ENCODE data around the gene GAL3ST2.
"Not testable (repeated sequence)": the region's sequence is repeated elsewhere in the genome, so short reads cannot be mapped to it uniquely, and the experiment has no call there.

The GAL3ST2 gene

GRCh38 chr2:241795021-241795999 is 18.7 kb downstream of the GAL3ST2 start:
- peak; percentile 39 for DNase-seq

GRCh38 chr2:241796209-241796608 is 19.6 kb downstream of the GAL3ST2 start:
- no peak for DNase-seq

- peak; percentile 32 for DNase-seq
Observed at GRCh38 chr2:241796610-241797138, 20.1 kb downstream of the GAL3ST2 start.

GRCh38 chr2:241797441-241798080 is 20.9 kb downstream of the GAL3ST2 start:
- DNase-seq: peak; percentile 33

- DNase-seq: peak; percentile 32
Observed at GRCh38 chr2:241798081-241798630, 21.5 kb downstream of the GAL3ST2 start.

- DNase-seq: peak; percentile 36
Observed at GRCh38 chr2:241798631-241799521, 22.3 kb downstream of the GAL3ST2 start.

GRCh38 chr2:241799522-241800197 is 23.0 kb downstream of the GAL3ST2 start:
- DNase-seq: no peak

GRCh38 chr2:241800198-241800903 is 23.7 kb downstream of the GAL3ST2 start:
- not testable (repeated sequence) for DNase-seq

- peak; percentile 34 for DNase-seq
Observed at GRCh38 chr2:241801611-241802420, 25.2 kb downstream of the GAL3ST2 start.

- peak; percentile 41 for DNase-seq
Observed at GRCh38 chr2:241802421-241803318, 26.0 kb downstream of the GAL3ST2 start.

GRCh38 chr2:241803387-241804325 is 27.0 kb downstream of the GAL3ST2 start:
- DNase-seq: peak; percentile 81

GRCh38 chr2:241804326-241805229 is 28.0 kb downstream of the GAL3ST2 start:
- peak; percentile 42 for DNase-seq

- not testable (repeated sequence) for DNase-seq
Observed at GRCh38 chr2:241806217-241806616, 29.6 kb downstream of the GAL3ST2 start.

GRCh38 chr2:241808051-241808720 is 31.6 kb downstream of the GAL3ST2 start:
- DNase-seq: no peak

GRCh38 chr2:241808721-241809382 is 32.2 kb downstream of the GAL3ST2 start, which contains the start of gene NEU4:
Gene NEU4 (plus strand): TSS chr2:241809193. CDS start chr2:241814485, 5,292 bp downstream.
- no peak for DNase-seq

Measured in right forelimb (tissue), 1 donor.